SJCRH30 (cell line): ENCODE measurements around the gene SLC25A21. TPM values are rescaled to one million over a fixed set of nuclear protein-coding genes. Genes with fewer than 3 reads are reported as not detected.
"Not testable (repeated sequence)": the region's sequence is repeated elsewhere in the genome, so short reads cannot be mapped to it uniquely, and the experiment has no call there.

Experiments used
- DNase-seq, 2 experiments: peaks; one replicate each; pipeline ENCODE4 v3.0.0-alpha.2; 2015 to 2020
- H3K27ac ChIP-seq: fragments of 250-450 bp; sonication (Bioruptor Pico); 2 replicates; pipeline ENCODE4 v1.5.1; 2020; ENCODE audit warnings: mild to moderate bottlenecking, moderate library complexity
- H3K27me3 ChIP-seq: fragments of 250-450 bp; sonication (Bioruptor Pico); 2 replicates; pipeline ENCODE4 v1.5.1; 2020; ENCODE audit warnings: mild to moderate bottlenecking, moderate library complexity
- H3K36me3 ChIP-seq: fragments of 250-450 bp; sonication (Bioruptor Pico); 2 replicates; pipeline ENCODE4 v1.5.1; 2020; ENCODE audit warnings: mild to moderate bottlenecking, moderate library complexity
- H3K4me1 ChIP-seq: fragments of 250-450 bp; sonication (Bioruptor Pico); 2 replicates; pipeline ENCODE4 v1.5.1; 2020; ENCODE audit warnings: mild to moderate bottlenecking, moderate library complexity
- H3K4me3 ChIP-seq: fragments of 250-450 bp; sonication (Bioruptor Pico); 2 replicates; pipeline ENCODE4 v1.5.1; 2020; ENCODE audit warnings: mild to moderate bottlenecking, moderate library complexity
- H3K9me3 ChIP-seq: fragments of 250-450 bp; sonication (Bioruptor Pico); replicated peaks from 2 replicates; pipeline ENCODE4 v1.5.1; 2020; ENCODE audit warnings: mild to moderate bottlenecking, moderate library complexity
- total RNA-seq: library from RNA; depleted of rRNA; stranded (reverse); fragments of >200 nt; shearing (Covaris generic); gene quantifications from 2 replicates; pipeline ENCODE4 v1.2.3, GENCODE V29; 2014

SLC25A21 gene
- total RNA-seq, 1 experiment from 2014 or later = 0.45 TPM

GRCh38 chr14:37196604-37197420 is 24.4 kb upstream of the SLC25A21 start:
- H3K4me3 ChIP-seq = peak overlapping the region; percentile 66
- DNase-seq = no peak
- H3K27ac ChIP-seq = peak overlapping the region; percentile 71
- no peaks in the 10 kb centered on the region for H3K27me3 ChIP-seq
- no peaks in the 10 kb centered on the region for H3K9me3 ChIP-seq
- no peaks in the 10 kb centered on the region for H3K4me1 ChIP-seq
- H3K36me3 ChIP-seq = no peaks in the 10 kb centered on the region

GRCh38 chr14:37195327-37195726 is 22.9 kb upstream of the SLC25A21 start:
- no peak for DNase-seq
- H3K36me3 ChIP-seq = no peaks in the 10 kb centered on the region
- no peaks in the 10 kb centered on the region for H3K9me3 ChIP-seq
- no peaks in the 10 kb centered on the region for H3K4me1 ChIP-seq
- no peak overlapping the region for H3K4me3 ChIP-seq
- no peaks in the 10 kb centered on the region for H3K27me3 ChIP-seq
- H3K27ac ChIP-seq = no peak overlapping the region

GRCh38 chr14:37194698-37195097 is 22.3 kb upstream of the SLC25A21 start:
- H3K36me3 ChIP-seq = no peaks in the 10 kb centered on the region
- no peaks in the 10 kb centered on the region for H3K9me3 ChIP-seq
- H3K27me3 ChIP-seq = no peaks in the 10 kb centered on the region
- H3K27ac ChIP-seq = no peak overlapping the region
- DNase-seq = no peak
- H3K4me1 ChIP-seq = no peaks in the 10 kb centered on the region
- no peak overlapping the region for H3K4me3 ChIP-seq

- not testable (repeated sequence) for H3K4me1 ChIP-seq, DNase-seq, H3K27ac ChIP-seq, H3K27me3 ChIP-seq, H3K4me3 ChIP-seq, H3K9me3 ChIP-seq, H3K36me3 ChIP-seq
These were observed 17.3 kb upstream of the SLC25A21 start for GRCh38 chr14:37189733-37190132.

GRCh38 chr14:37187840-37188577 is 15.6 kb upstream of the SLC25A21 start:
- not testable (repeated sequence) for H3K27me3 ChIP-seq, H3K27ac ChIP-seq, H3K4me3 ChIP-seq, H3K36me3 ChIP-seq, DNase-seq, H3K4me1 ChIP-seq, H3K9me3 ChIP-seq

GRCh38 chr14:37187294-37187693 is 14.9 kb upstream of the SLC25A21 start:
- no peaks in the 10 kb centered on the region for H3K27me3 ChIP-seq
- no peak for DNase-seq

GRCh38 chr14:37186865-37187264 is 14.5 kb upstream of the SLC25A21 start:
- Histone ChIP-seq H3K9me3 (no peaks in the 10 kb centered on the region), H3K4me1 (no peaks in the 10 kb centered on the region), H3K27me3 (no peaks in the 10 kb centered on the region), H3K4me3 (no peak overlapping the region), H3K36me3 (no peaks in the 10 kb centered on the region), H3K27ac (no peak overlapping the region)
- DNase-seq = no peak

More at GRCh38 chr14:37187294-37187693, 14.9 kb upstream of the SLC25A21 start:
- Histone ChIP-seq H3K4me3 (no peak overlapping the region), H3K9me3 (no peaks in the 10 kb centered on the region), H3K4me1 (no peaks in the 10 kb centered on the region), H3K36me3 (no peaks in the 10 kb centered on the region), H3K27ac (no peak overlapping the region)

- Histone ChIP-seq H3K4me1 (no peaks in the 10 kb centered on the region), H3K27me3 (no peaks in the 10 kb centered on the region), H3K27ac (no peak overlapping the region), H3K9me3 (no peaks in the 10 kb centered on the region), H3K4me3 (no peak overlapping the region), H3K36me3 (no peaks in the 10 kb centered on the region)
- DNase-seq = no peak
These were observed 13.3 kb upstream of the SLC25A21 start for GRCh38 chr14:37185670-37186069.

GRCh38 chr14:37184520-37184919 is 12.1 kb upstream of the SLC25A21 start:
- DNase-seq, H3K27ac ChIP-seq, H3K36me3 ChIP-seq, H3K9me3 ChIP-seq, H3K27me3 ChIP-seq, H3K4me3 ChIP-seq, H3K4me1 ChIP-seq: not testable (repeated sequence)

GRCh38 chr14:37181441-37181840 is 9.0 kb upstream of the SLC25A21 start:
- no peak for DNase-seq
- no peaks in the 10 kb centered on the region for H3K4me1 ChIP-seq
- no peaks in the 10 kb centered on the region for H3K27me3 ChIP-seq
- H3K9me3 ChIP-seq = no peaks in the 10 kb centered on the region
- no peak overlapping the region for H3K4me3 ChIP-seq
- no peaks in the 10 kb centered on the region for H3K36me3 ChIP-seq
- no peak overlapping the region for H3K27ac ChIP-seq

- H3K4me1 ChIP-seq, H3K36me3 ChIP-seq, H3K27ac ChIP-seq, H3K4me3 ChIP-seq, H3K9me3 ChIP-seq, H3K27me3 ChIP-seq, DNase-seq: not testable (repeated sequence)
These were observed 8.5 kb upstream of the SLC25A21 start for GRCh38 chr14:37180886-37181285.

GRCh38 chr14:37179896-37180502 is 7.6 kb upstream of the SLC25A21 start:
- DNase-seq = no peak
- no peaks in the 10 kb centered on the region for H3K36me3 ChIP-seq
- no peaks in the 10 kb centered on the region for H3K27me3 ChIP-seq
- H3K27ac ChIP-seq = no peak overlapping the region
- no peaks in the 10 kb centered on the region for H3K4me1 ChIP-seq
- H3K4me3 ChIP-seq = no peak overlapping the region
- H3K9me3 ChIP-seq = no peaks in the 10 kb centered on the region

- H3K27ac ChIP-seq = no peak overlapping the region
- H3K36me3 ChIP-seq = no peaks in the 10 kb centered on the region
- H3K27me3 ChIP-seq = no peaks in the 10 kb centered on the region
- DNase-seq = no peak
- peak overlapping the region; percentile 64 for H3K4me3 ChIP-seq
- no peaks in the 10 kb centered on the region for H3K9me3 ChIP-seq
- no peaks in the 10 kb centered on the region for H3K4me1 ChIP-seq
These were observed 669 bp upstream of the SLC25A21 start for GRCh38 chr14:37172936-37173614.

- peak overlapping the region; percentile 64 for H3K4me3 ChIP-seq
- no peaks in the 10 kb centered on the region for H3K27me3 ChIP-seq
- no peaks in the 10 kb centered on the region for H3K9me3 ChIP-seq
- H3K27ac ChIP-seq = peak overlapping the region; percentile 68; the same call in 1 of the 2 replicates
- no peak for DNase-seq
- no peaks in the 10 kb centered on the region for H3K4me1 ChIP-seq
- H3K36me3 ChIP-seq = no peaks in the 10 kb centered on the region
These were observed 755 bp downstream of the SLC25A21 start for GRCh38 chr14:37171678-37172023.

GRCh38 chr14:37170993-37171392 is 1.4 kb downstream of the SLC25A21 start:
- H3K27me3 ChIP-seq = 0 out of 2 replicates have a peak, but pooled peaks cover 3% of the 10 kb centered on the region
- DNase-seq = no peak
- H3K27ac ChIP-seq = no peak overlapping the region
- no peaks in the 10 kb centered on the region for H3K9me3 ChIP-seq
- H3K36me3 ChIP-seq = no peaks in the 10 kb centered on the region
- H3K4me1 ChIP-seq = no peaks in the 10 kb centered on the region
- H3K4me3 ChIP-seq = no peak overlapping the region
